Activated naive CD8-positive, alpha-beta T cell (primary cell): ENCODE measurements around the gene LCORL.

Experiments
- H3K27ac Mint-ChIP-seq: one replicate; pipeline ENCODE4 v1.8.0; 2021; ENCODE audit warnings: mixed read lengths
- H3K27me3 Mint-ChIP-seq: one replicate; pipeline ENCODE4 v1.8.0; 2021; ENCODE audit warnings: mixed read lengths
- H3K36me3 Mint-ChIP-seq: one replicate; pipeline ENCODE4 v1.8.0; 2021; ENCODE audit warnings: mixed read lengths
- H3K4me1 Mint-ChIP-seq: one replicate; pipeline ENCODE4 v1.8.0; 2021; ENCODE audit warnings: low read depth, mixed read lengths
- H3K4me3 Mint-ChIP-seq: one replicate; pipeline ENCODE4 v1.8.0; 2021; ENCODE audit warnings: mild to moderate bottlenecking, mixed read lengths
- H3K9me3 Mint-ChIP-seq: one replicate; pipeline ENCODE4 v1.8.0; 2021; ENCODE audit warnings: low read depth, mixed read lengths

LCORL gene

DNA sequence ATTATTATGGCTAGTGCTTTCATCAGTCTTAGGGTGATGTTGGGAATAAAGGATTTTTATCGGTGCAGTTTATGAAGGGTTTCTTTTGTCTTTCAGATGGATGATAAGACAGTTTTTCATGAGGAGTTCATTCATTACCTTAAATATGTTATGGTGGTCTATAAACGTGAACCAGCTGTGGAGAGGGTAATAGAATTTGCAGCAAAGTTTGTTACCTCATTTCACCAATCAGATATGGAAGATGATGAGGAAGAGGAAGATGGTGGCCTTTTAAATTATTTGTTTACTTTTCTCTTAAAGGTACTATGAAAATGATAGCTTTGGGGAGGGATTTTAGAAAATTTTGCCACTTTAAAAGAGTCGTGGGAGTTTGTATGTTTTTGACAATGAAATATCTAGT lies 209.4 kb downstream of the LCORL start:
- no peak overlapping the region for H3K27ac Mint-ChIP-seq
- H3K9me3 Mint-ChIP-seq, result no peaks in the 10 kb centered on the region
- peaks cover 7% of the 10 kb centered on the region for H3K36me3 Mint-ChIP-seq
- peaks cover 29% of the 10 kb centered on the region for H3K4me1 Mint-ChIP-seq
- H3K27me3 Mint-ChIP-seq, result peaks cover 2% of the 10 kb centered on the region
- peak overlapping the region; percentile 92 for H3K4me3 Mint-ChIP-seq

GRCh38 chr4:17811078-17811603 lies 210.4 kb downstream of the LCORL start:
- Mint-ChIP-seq H3K4me1 (peaks cover 37% of the 10 kb centered on the region), H3K36me3 (peaks cover 7% of the 10 kb centered on the region), H3K9me3 (no peaks in the 10 kb centered on the region), H3K27ac (peak overlapping the region; percentile 93), H3K27me3 (peaks cover 1% of the 10 kb centered on the region), H3K4me3 (peak overlapping the region; percentile 92)

GRCh38 chr4:17810260-17811077 lies 211.1 kb downstream of the LCORL start, which contains the start of the genes DCAF16 and NCAPG:
Gene DCAF16, minus strand, starts transcription at chr4:17810757. Its CDS starts 6,616 bp downstream, at chr4:17804141.
Gene NCAPG, plus strand, starts transcription at chr4:17810979. Its CDS starts 99 bp downstream, at chr4:17811078.
- Mint-ChIP-seq H3K9me3 (no peaks in the 10 kb centered on the region), H3K27ac (peak within 1 kb of the TSS; percentile 93), H3K36me3 (peaks cover 7% of the 10 kb centered on the region), H3K4me3 (peak within 1 kb of the TSS; percentile 92), H3K4me1 (peaks cover 43% of the 10 kb centered on the region), H3K27me3 (peaks cover 1% of the 10 kb centered on the region)

- peaks cover 48% of the 10 kb centered on the region for H3K4me1 Mint-ChIP-seq
- peak overlapping the region; percentile 93 for H3K27ac Mint-ChIP-seq
- peak overlapping the region; percentile 92 for H3K4me3 Mint-ChIP-seq
- H3K36me3 Mint-ChIP-seq, result peaks cover 7% of the 10 kb centered on the region
- H3K9me3 Mint-ChIP-seq, result no peaks in the 10 kb centered on the region
- H3K27me3 Mint-ChIP-seq, result peaks cover 1% of the 10 kb centered on the region
These were observed 211.9 kb downstream of the LCORL start for GRCh38 chr4:17809667-17810066.

DNA sequence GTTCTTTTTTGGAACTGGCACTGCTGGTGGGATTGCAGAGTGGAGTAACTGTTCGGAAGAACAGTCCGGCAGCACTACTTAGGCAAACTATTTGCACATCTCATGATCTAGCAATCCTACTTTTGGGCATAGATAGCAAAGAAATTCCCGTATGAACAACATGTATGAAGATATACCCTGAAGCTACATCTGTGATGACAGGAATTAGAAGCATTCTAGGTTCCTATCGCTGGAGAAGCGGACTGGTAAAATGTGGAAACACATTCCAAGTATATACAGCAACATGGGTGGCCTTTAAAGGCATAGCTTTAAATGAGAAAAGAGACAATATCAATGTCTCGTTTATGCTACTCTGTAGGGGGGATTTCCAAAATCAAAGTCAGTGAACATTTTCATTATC lies 214.1 kb downstream of the LCORL start:
- Mint-ChIP-seq H3K27me3 (peaks cover 1% of the 10 kb centered on the region), H3K4me1 (peaks cover 56% of the 10 kb centered on the region), H3K36me3 (peaks cover 11% of the 10 kb centered on the region), H3K4me3 (peak overlapping the region; percentile 92), H3K9me3 (no peaks in the 10 kb centered on the region), H3K27ac (no peak overlapping the region)

DNA sequence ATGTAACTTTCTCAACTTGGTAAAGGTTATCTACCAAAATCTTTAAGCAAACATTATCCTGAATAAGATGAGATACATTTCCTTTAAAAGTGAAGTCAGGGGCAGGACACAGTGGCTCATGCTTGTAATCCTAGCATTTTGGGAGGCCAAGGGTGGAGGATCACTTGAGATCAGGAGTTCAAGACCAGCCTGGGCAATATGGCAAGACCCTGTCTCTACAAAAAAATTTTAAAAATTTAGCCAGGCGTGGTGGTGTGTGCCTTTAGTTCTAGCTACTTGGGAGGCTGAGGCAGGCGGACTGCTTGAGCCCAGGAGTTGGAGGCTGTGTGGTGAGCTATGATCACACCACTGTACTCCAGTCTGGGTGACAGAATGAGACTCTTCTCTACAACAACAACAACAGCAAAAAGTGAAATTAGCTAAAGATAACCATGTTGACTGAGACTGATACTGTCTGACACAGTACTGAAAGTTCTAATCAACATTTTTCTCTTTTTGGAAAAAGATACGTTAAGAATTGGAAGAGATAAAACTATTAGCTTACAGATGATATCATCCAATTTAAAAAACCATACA lies 215.9 kb downstream of the LCORL start:
- Mint-ChIP-seq H3K36me3 (peaks cover 11% of the 10 kb centered on the region), H3K27me3 (no peaks in the 10 kb centered on the region), H3K4me1 (peaks cover 53% of the 10 kb centered on the region), H3K4me3 (peak overlapping the region; percentile 37), H3K9me3 (no peaks in the 10 kb centered on the region), H3K27ac (peak overlapping the region; percentile 56)

GRCh38 chr4:17797808-17798207 lies 223.7 kb downstream of the LCORL start:
- peaks cover 10% of the 10 kb centered on the region for H3K4me1 Mint-ChIP-seq
- no peak overlapping the region for H3K4me3 Mint-ChIP-seq
- no peaks in the 10 kb centered on the region for H3K36me3 Mint-ChIP-seq
- H3K9me3 Mint-ChIP-seq, result no peaks in the 10 kb centered on the region
- H3K27ac Mint-ChIP-seq, result no peak overlapping the region
- H3K27me3 Mint-ChIP-seq, result no peaks in the 10 kb centered on the region

DNA sequence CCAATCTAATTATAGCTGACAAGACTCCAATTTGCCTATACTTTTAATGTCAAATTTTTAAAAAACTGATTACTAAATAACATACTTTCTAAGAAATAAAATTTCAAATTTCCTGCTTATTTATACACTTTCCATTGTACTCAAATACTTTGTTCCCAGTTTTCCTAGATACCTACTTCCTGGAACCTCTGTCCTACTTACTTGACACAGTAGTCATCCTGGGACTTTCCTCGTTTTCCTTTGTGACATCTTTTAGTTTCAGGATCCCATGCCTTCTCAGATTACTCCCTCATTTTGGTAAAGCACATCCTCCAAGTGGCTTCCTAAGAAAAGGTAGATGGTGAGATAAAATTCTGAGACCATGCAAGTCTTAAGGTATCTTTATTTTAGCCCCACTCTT lies 226.8 kb downstream of the LCORL start:
- Mint-ChIP-seq H3K4me3 (no peak overlapping the region), H3K36me3 (peaks cover 5% of the 10 kb centered on the region), H3K27ac (no peak overlapping the region), H3K4me1 (no peaks in the 10 kb centered on the region), H3K27me3 (no peaks in the 10 kb centered on the region), H3K9me3 (no peaks in the 10 kb centered on the region)
